H1 (cell line): ENCODE results near the gene CARD14. TPM values are rescaled to one million over a fixed set of nuclear protein-coding genes. Genes with fewer than 3 reads are reported as not detected.

Source experiments
- CHD7 ChIP-seq: fragments of 300-600 bp; sonication (generic); IDR thresholded peaks from 2 replicates; pipeline ENCODE4 v1.7.1; 2012; ENCODE audit warnings: low read length, moderate library complexity, mild to moderate bottlenecking, inconsistent platforms; ENCODE audit not compliant: insufficient replicate concordance
- EP300 ChIP-seq, 2 experiments: IDR thresholded peaks; 1 replicate in 1 of 2; 2 replicates in 1 of 2; pipeline ENCODE4 v1.6.1; 2011 to 2012; ENCODE audit warnings: low read depth in 2 of 2, low read length in 2 of 2, mild to moderate bottlenecking in 2 of 2, borderline replicate concordance in 1 of 2, inconsistent platforms in 1 of 2, moderate library complexity in 1 of 2
- polyA plus RNA-seq, 7 experiments: library from polyadenylated mRNA; depleted of rRNA in 3 of 7; stranded (reverse) in 5 of 7; unstranded in 2 of 7; fragments of >200 nt in 5 of 7; fragments of 200-250 nt in 2 of 7; gene quantifications; 1 replicate in 5 of 7; 2 replicates in 1 of 7; 4 replicates in 1 of 7; pipeline versions ENCODE4 v1.2.1 to v1.2.3, GENCODE V29; 2011 to 2013; ENCODE audit warnings: missing spikeins in 2 of 7, mixed read lengths in 2 of 7
- total RNA-seq: library from RNA; stranded (reverse); fragmentation: NEBNext Ultra II Directional; extraction: Animal tissue kit (Norgen Biotek cat#: 25700); gene quantifications from 2 replicates; pipeline ENCODE4 v1.2.1, GENCODE V29; 2021

CARD14 gene
- total and polyA plus RNA-seq, 2 of the 8 experiments (the other 6 are each of a cell fraction or from before 2014, with no cell fraction given): 0.08 TPM; not detected in 1

DNA sequence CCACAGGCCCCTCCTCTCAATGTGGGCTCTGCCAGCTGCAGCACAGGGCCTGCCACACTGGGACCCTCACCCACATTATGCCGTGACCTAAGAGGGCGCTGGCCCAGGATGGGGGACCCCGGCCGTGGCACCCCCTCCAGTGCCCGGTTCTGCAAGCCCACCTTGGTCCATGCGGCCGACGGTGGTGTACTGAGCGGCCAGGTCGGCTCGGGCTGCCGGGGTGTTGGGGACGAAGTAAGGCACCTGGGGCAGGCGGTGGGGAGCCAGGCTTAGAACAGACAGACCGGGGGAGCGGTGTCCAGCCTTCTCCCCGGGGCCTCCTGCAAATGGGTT lies 43.8 kb downstream of the CARD14 start (continued):
- no peak for TF ChIP-seq CHD7
- TF ChIP-seq EP300 (IDR thresholded peaks at IDR 0.05; ENCODE audit: borderline replicate concordance in 1 of 2, low read depth in 2 of 2, low read length in 2 of 2): no peak
